ENCODE measurements around the gene IPMK.

The IPMK gene

DNA sequence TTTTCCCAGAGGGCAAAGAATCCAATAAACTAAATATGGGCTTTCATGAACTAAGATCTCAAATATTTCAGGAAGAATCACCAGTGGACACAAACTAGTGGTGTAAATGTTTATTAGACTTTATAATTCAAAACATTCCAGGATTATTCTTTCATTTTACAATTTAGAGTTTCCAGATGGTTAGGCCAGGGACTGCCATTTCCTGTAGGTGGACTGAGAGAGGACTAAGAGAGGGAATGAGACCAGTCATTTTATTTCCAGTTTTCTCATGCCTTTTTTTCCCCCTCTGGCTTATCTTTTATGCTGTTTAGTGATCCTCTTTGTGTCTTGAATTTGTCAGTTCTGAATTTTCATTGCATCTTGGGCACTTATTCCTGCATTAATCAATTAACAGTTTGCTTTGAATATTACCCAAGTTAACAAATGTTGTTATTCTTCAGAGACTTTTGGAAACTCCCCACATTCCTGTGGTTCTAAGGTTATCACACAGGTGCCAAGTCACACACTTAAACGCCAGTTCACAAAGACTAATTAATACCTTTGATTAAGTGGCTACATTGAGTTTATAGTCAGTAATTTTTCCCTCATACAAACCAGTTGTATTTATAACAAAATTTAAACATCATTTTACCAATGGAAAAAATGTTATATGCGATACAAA lies 13.5 kb upstream of the IPMK start:
- Histone ChIP-seq H3K4me1 (ENCODE audit: control insufficient read depth, low read depth, low read length) (no peaks in the 10 kb centered on the region), H3K9me3 (ENCODE audit: control insufficient read depth, low read depth, low read length) (no peaks in the 10 kb centered on the region), H3K9ac (ENCODE audit: low read length) (no peak overlapping the region), H3K27ac (ENCODE audit: low read length) (no peak overlapping the region), H3K36me3 (ENCODE audit: control insufficient read depth, low read depth, low read length) (peaks cover 9% of the 10 kb centered on the region), H3K27me3 (ENCODE audit: control insufficient read depth, insufficient read depth, low read length) (no peaks in the 10 kb centered on the region), H3K4me3 (ENCODE audit: low read length) (no peak overlapping the region)

DNA sequence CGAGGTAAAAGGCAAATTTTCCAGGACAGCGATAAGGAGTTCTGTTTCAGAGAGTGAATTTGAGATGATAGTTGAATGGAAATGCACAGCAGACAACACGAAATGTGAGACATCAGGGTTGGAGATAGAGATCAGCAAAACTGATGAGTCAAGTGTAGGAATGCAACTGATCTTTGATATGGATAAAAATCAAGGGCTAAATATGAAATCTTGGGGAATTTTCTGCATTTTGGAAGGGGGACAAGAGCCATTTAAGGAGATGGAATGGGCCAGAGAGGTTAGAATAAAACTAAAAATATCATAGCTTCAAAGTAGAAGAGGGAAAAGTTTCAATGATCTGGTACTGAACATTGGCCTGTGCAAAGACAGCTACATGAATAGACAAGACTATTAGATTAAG lies 12.8 kb upstream of the IPMK start:
- no peaks in the 10 kb centered on the region for H3K4me1 ChIP-seq (ENCODE audit: control insufficient read depth, low read depth, low read length)
- H3K27me3 ChIP-seq (ENCODE audit: control insufficient read depth, insufficient read depth, low read length), result no peaks in the 10 kb centered on the region
- no peak overlapping the region for H3K9ac ChIP-seq (ENCODE audit: low read length)
- H3K4me3 ChIP-seq (ENCODE audit: low read length), result no peak overlapping the region
- H3K9me3 ChIP-seq (ENCODE audit: control insufficient read depth, low read depth, low read length), result no peaks in the 10 kb centered on the region
- H3K36me3 ChIP-seq (ENCODE audit: control insufficient read depth, low read depth, low read length), result peaks cover 9% of the 10 kb centered on the region
- H3K27ac ChIP-seq (ENCODE audit: low read length), result no peak overlapping the region

DNA sequence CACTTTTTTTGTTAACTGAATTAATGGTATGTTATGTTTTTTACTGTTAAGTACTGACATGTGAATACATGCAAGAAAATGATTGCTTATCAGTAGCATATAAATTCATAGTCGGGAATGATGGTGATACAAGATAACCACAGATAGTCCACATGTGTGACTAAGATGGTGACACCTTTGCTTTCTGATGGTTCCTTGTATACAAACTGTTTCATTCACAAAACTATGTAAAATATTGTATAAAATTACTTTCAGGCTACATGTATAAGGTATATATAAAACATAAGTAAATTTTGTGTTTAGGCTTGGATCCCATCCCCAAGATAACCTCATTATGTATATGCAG lies 11.2 kb upstream of the IPMK start:
- H3K36me3 ChIP-seq (ENCODE audit: control insufficient read depth, low read depth, low read length), result peaks cover 9% of the 10 kb centered on the region
- no peaks in the 10 kb centered on the region for H3K9me3 ChIP-seq (ENCODE audit: control insufficient read depth, low read depth, low read length)
- no peak overlapping the region for H3K27ac ChIP-seq (ENCODE audit: low read length)
- H3K4me3 ChIP-seq (ENCODE audit: low read length), result no peak overlapping the region
- H3K4me1 ChIP-seq (ENCODE audit: control insufficient read depth, low read depth, low read length), result no peaks in the 10 kb centered on the region
- H3K27me3 ChIP-seq (ENCODE audit: control insufficient read depth, insufficient read depth, low read length), result no peaks in the 10 kb centered on the region
- H3K9ac ChIP-seq (ENCODE audit: low read length), result no peak overlapping the region

GRCh38 chr10:58278274-58278961 lies 10.7 kb upstream of the IPMK start:
- H3K27ac ChIP-seq (ENCODE audit: low read length), result no peak overlapping the region
- no peaks in the 10 kb centered on the region for H3K9me3 ChIP-seq (ENCODE audit: control insufficient read depth, low read depth, low read length)
- no peaks in the 10 kb centered on the region for H3K27me3 ChIP-seq (ENCODE audit: control insufficient read depth, insufficient read depth, low read length)
- no peak overlapping the region for H3K4me3 ChIP-seq (ENCODE audit: low read length)
- H3K36me3 ChIP-seq (ENCODE audit: control insufficient read depth, low read depth, low read length), result peaks cover 9% of the 10 kb centered on the region
- H3K4me1 ChIP-seq (ENCODE audit: control insufficient read depth, low read depth, low read length), result no peaks in the 10 kb centered on the region
- no peak overlapping the region for H3K9ac ChIP-seq (ENCODE audit: low read length)

DNA sequence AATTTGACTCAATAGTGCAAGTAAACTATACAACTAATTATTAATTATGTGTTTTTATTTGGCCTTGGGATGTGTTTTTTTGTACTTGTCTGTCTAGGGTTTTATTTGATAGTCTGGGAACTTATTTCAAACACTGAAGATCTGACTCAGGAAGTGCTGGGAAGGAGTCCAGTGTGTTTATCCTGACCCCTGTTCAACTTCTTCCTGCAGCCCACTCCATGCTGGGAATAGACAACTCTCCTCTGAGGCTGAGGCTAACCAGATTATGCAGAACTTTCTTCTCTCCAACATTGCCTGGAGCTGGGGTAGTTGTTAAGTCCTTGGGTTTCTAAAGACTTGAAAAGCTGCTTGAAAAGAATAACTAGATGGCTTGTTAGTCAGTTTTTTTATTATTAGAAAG lies 8.2 kb upstream of the IPMK start:
- H3K9me3 ChIP-seq (ENCODE audit: control insufficient read depth, low read depth, low read length), result no peaks in the 10 kb centered on the region
- no peak overlapping the region for H3K27ac ChIP-seq (ENCODE audit: low read length)
- no peak overlapping the region for H3K9ac ChIP-seq (ENCODE audit: low read length)
- H3K4me3 ChIP-seq (ENCODE audit: low read length), result no peak overlapping the region
- no peaks in the 10 kb centered on the region for H3K4me1 ChIP-seq (ENCODE audit: control insufficient read depth, low read depth, low read length)
- H3K27me3 ChIP-seq (ENCODE audit: control insufficient read depth, insufficient read depth, low read length), result no peaks in the 10 kb centered on the region
- peaks cover 9% of the 10 kb centered on the region for H3K36me3 ChIP-seq (ENCODE audit: control insufficient read depth, low read depth, low read length)

DNA sequence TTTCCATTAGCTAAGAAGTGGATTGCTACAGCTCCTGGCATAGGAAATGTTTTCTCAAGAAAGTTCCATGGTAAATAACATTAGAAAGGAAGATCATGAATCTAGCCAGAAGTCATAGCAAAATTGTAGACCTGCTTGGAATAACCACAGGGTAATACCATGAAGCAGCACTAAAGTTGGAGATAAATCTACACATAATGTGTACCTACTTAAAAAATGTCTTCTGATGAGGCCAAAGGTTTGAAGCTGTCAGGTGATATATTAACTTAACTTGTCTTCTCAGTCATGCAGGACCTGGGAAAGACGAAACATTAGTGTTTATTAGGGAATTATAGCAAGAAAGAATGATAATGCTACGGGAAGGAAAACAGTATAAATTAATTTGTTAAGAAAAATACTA lies 7.6 kb upstream of the IPMK start:
- H3K4me3 ChIP-seq (ENCODE audit: low read length), result no peak overlapping the region

DNA sequence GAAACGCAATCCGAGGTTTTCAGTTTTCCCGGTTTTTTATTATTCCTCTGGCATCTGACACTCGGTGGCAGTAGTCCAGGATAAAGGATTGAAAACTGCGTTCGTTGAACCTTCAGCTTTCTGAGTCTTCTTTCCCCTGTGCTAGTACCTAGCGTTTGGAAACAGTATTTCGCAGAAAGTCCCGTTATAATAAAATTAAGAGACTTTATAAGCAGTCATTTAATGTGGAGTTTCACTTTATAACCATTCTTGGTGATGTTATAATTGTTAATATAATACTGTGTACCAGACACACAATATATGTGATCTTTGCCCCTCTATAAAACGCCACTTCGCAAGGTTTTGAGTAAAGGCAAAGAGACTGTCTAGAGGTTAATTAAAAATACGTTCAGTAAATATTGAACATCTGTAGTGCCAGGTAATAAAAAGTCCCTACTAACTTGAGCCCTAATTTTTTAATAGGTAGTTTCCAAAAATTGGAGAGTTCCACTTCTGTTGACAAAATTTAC lies 2.1 kb upstream of the IPMK start:
- Histone ChIP-seq H3K27ac (ENCODE audit: low read length) (peak overlapping the region; percentile 49), H3K9me3 (ENCODE audit: control insufficient read depth, low read depth, low read length) (no peaks in the 10 kb centered on the region), H3K9ac (ENCODE audit: low read length) (peak overlapping the region; percentile 75), H3K27me3 (ENCODE audit: control insufficient read depth, insufficient read depth, low read length) (peaks cover 19% of the 10 kb centered on the region), H3K4me3 (ENCODE audit: low read length) (peak overlapping the region; percentile 95), H3K36me3 (ENCODE audit: control insufficient read depth, low read depth, low read length) (no peaks in the 10 kb centered on the region), H3K4me1 (ENCODE audit: control insufficient read depth, low read depth, low read length) (peaks cover 23% of the 10 kb centered on the region)

More for the DNA sequence above, 7.6 kb upstream of the IPMK start:
- H3K9me3 ChIP-seq (ENCODE audit: control insufficient read depth, low read depth, low read length), result no peaks in the 10 kb centered on the region
- peaks cover 3% of the 10 kb centered on the region for H3K4me1 ChIP-seq (ENCODE audit: control insufficient read depth, low read depth, low read length)
- peaks cover 9% of the 10 kb centered on the region for H3K36me3 ChIP-seq (ENCODE audit: control insufficient read depth, low read depth, low read length)
- H3K9ac ChIP-seq (ENCODE audit: low read length), result no peak overlapping the region
- H3K27me3 ChIP-seq (ENCODE audit: control insufficient read depth, insufficient read depth, low read length), result peaks cover 3% of the 10 kb centered on the region
- no peak overlapping the region for H3K27ac ChIP-seq (ENCODE audit: low read length)

DNA sequence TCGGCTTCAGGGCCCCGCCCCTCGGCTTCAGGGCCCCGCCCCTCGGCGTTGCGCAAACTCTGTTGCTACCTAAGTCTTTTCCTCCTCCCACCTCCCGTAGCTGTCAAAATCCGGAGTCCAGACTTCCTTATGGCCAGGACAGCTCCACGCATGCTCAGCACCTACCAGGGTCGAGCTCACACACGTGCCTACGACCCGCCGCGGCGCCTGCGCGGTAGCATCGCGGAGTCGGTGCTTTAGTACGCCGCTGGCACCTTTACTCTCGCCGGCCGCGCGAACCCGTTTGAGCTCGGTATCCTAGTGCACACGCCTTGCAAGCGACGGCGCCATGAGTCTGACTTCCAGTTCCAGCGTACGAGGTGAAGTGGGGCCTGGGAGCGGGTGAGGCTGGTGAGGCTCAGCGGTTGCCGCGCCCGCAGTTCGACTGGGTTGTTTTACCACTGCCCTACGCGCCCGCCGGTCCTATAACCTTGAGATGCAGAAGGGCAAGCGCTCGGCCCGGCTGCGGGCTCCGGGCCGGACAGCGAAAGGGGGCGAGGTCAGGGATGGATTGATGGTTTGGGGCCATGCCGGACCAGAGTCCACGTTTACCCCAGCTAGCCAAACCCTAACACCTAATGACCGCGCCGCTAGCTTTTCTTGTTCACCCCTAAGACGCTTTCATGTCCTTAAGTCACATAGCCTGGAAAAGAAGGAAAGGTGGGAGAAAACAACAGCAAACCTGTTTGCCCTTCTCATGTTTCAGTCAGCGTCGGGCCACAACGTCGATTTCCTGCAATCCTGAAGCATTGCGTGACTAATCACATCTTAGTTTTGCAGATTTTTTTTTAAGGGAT lies 1.5 kb upstream of the IPMK start, which contains the start of gene CISD1:
TSS of gene CISD1 (plus strand) at position 217 of the 836 bp plus-strand sequence. CDS start at position 329, 112 bp downstream.
- H3K27me3 ChIP-seq (ENCODE audit: control insufficient read depth, insufficient read depth, low read length), result peaks cover 19% of the 10 kb centered on the region
- H3K4me1 ChIP-seq (ENCODE audit: control insufficient read depth, low read depth, low read length), result peaks cover 29% of the 10 kb centered on the region
- H3K36me3 ChIP-seq (ENCODE audit: control insufficient read depth, low read depth, low read length), result no peaks in the 10 kb centered on the region
- peak within 1 kb of the TSS; percentile 95 for H3K4me3 ChIP-seq (ENCODE audit: low read length)
- H3K9ac ChIP-seq (ENCODE audit: low read length), result peak within 1 kb of the TSS; percentile 75
- peak within 1 kb of the TSS; percentile 49 for H3K27ac ChIP-seq (ENCODE audit: low read length)
- no peaks in the 10 kb centered on the region for H3K9me3 ChIP-seq (ENCODE audit: control insufficient read depth, low read depth, low read length)

- Histone ChIP-seq H3K27me3 (ENCODE audit: control insufficient read depth, insufficient read depth, low read length) (peaks cover 19% of the 10 kb centered on the region), H3K36me3 (ENCODE audit: control insufficient read depth, low read depth, low read length) (no peaks in the 10 kb centered on the region), H3K9ac (ENCODE audit: low read length) (peak overlapping the region; percentile 7), H3K4me3 (ENCODE audit: low read length) (peak overlapping the region; percentile 95), H3K9me3 (ENCODE audit: control insufficient read depth, low read depth, low read length) (no peaks in the 10 kb centered on the region), H3K4me1 (ENCODE audit: control insufficient read depth, low read depth, low read length) (peaks cover 30% of the 10 kb centered on the region), H3K27ac (ENCODE audit: low read length) (no peak overlapping the region)
These were observed 806 bp upstream of the IPMK start for GRCh38 chr10:58268454-58268945.

- H3K9me3 ChIP-seq (ENCODE audit: control insufficient read depth, low read depth, low read length), result no peaks in the 10 kb centered on the region
- H3K27ac ChIP-seq (ENCODE audit: low read length), result no peak overlapping the region
- peaks cover 30% of the 10 kb centered on the region for H3K4me1 ChIP-seq (ENCODE audit: control insufficient read depth, low read depth, low read length)
- peak overlapping the region; percentile 11 for H3K9ac ChIP-seq (ENCODE audit: low read length)
- peak overlapping the region; percentile 95 for H3K4me3 ChIP-seq (ENCODE audit: low read length)
- H3K27me3 ChIP-seq (ENCODE audit: control insufficient read depth, insufficient read depth, low read length), result peaks cover 19% of the 10 kb centered on the region
- no peaks in the 10 kb centered on the region for H3K36me3 ChIP-seq (ENCODE audit: control insufficient read depth, low read depth, low read length)
These were observed 625 bp downstream of the IPMK start for GRCh38 chr10:58266826-58267712.

Measured in iPS-18a (cell line).